Panc1 (cell line): ENCODE data around the gene CD37. TPM values are rescaled to one million over a fixed set of nuclear protein-coding genes. Genes with fewer than 3 reads are reported as not detected.

ENCODE experiments used
- ATAC-seq: fragments of 200-7000 bp; cut with Tn5 transposase; 2 replicates; pipeline ENCODE4 v1.9.1; 2020; ENCODE audit warnings: mild to moderate bottlenecking, moderate library complexity
- BruUV-seq: library from RNA; stranded (reverse); fragments of 400-500 nt; replicated peaks from 2 replicates; lab custom pipeline; 2021; lab: Mats Ljungman, UMichigan
- CTCF ChIA-PET: fragments of 300-600 bp; sonication (Branson Sonifier 250); formaldehyde crosslinking; loops from one replicate; lab custom pipeline; 2022; ENCODE audit warnings: antibody characterized with exemption; lab: Charles Lee
- POLR2A ChIA-PET: fragments of 300-600 bp; sonication (Branson Sonifier 250); formaldehyde crosslinking; loops from one replicate; lab custom pipeline; 2022; ENCODE audit warnings: antibody characterized with exemption; lab: Charles Lee
- DNase-seq: peaks from one replicate; pipeline ENCODE4 v3.0.0-alpha.2; 2010; ENCODE audit warnings: low read depth, low spot score
- H3K27ac ChIP-seq: 2 replicates; pipeline ENCODE4 v1.5.1; 2011; ENCODE audit warnings: mild to moderate bottlenecking, low read length, inconsistent platforms
- H3K27me3 ChIP-seq: fragments of 200-500 bp; sonication (Bioruptor generic); 2 replicates; pipeline ENCODE4 v1.6.0; 2014; ENCODE audit warnings: low read length, inconsistent platforms; ENCODE audit not compliant: control insufficient read depth, insufficient read depth
- H3K36me3 ChIP-seq: fragments of 200-500 bp; sonication (Bioruptor generic); 2 replicates; pipeline ENCODE4 v1.5.1; 2014; ENCODE audit warnings: inconsistent platforms, mild to moderate bottlenecking, low read length, moderate library complexity; ENCODE audit not compliant: control insufficient read depth, insufficient read depth
- H3K4me1 ChIP-seq: 2 replicates; pipeline ENCODE4 v1.5.1; 2011; ENCODE audit warnings: inconsistent platforms, mild to moderate bottlenecking, low read length, moderate library complexity; ENCODE audit not compliant: control insufficient read depth, insufficient read depth
- H3K4me3 ChIP-seq, 2 experiments: 2 replicates each; pipeline ENCODE4 v1.5.1; 2011 to 2012; ENCODE audit warnings: low read depth in 2 of 2, low read length in 2 of 2, mild to moderate bottlenecking in 2 of 2, inconsistent platforms in 1 of 2, moderate library complexity in 1 of 2
- H3K9me3 ChIP-seq: fragments of 200-500 bp; sonication (Bioruptor generic); 2 replicates; pipeline ENCODE4 v1.5.1; 2014; ENCODE audit warnings: low read depth, mild to moderate bottlenecking, inconsistent platforms, low read length, moderate library complexity; ENCODE audit not compliant: control insufficient read depth, insufficient read depth
- CTCF ChIP-seq: fragments of 450-650 bp; IDR thresholded peaks from 2 replicates; pipeline ENCODE4 v1.5.1; 2017; ENCODE audit warnings: mild to moderate bottlenecking
- POLR2AphosphoS5 ChIP-seq: IDR thresholded peaks from 2 replicates; pipeline ENCODE4 v1.6.1; 2012; ENCODE audit warnings: mild to moderate bottlenecking, low read depth, low read length, moderate library complexity
- SIN3A ChIP-seq: IDR thresholded peaks from 2 replicates; pipeline ENCODE4 v1.6.1; 2012; ENCODE audit warnings: low read depth, mild to moderate bottlenecking, low read length, moderate library complexity, borderline replicate concordance; ENCODE audit not compliant: insufficient read depth
- TCF7L2 ChIP-seq: IDR thresholded peaks from 2 replicates; pipeline ENCODE4 v1.6.1; 2011; ENCODE audit warnings: mild to moderate bottlenecking, low read depth, low read length, inconsistent platforms
- in situ Hi-C: cut with HindIII; loops from 2 replicates; pipeline ENCODE4 v1.10.0; 2016; ENCODE audit warnings: low sequenced_read_pairs, low pct_unique_long_range_greater_than_20kb
- intact Hi-C: fragments of 100-400 bp; cut with micrococcal nuclease; formaldehyde crosslinking; loops from one replicate; pipeline ENCODE4 v1.10.0; 2022; ENCODE audit not compliant: unreplicated experiment
- total RNA-seq: library from RNA; stranded (reverse); gene quantifications from one replicate; pipeline ENCODE4 v1.2.1, GENCODE V29; 2021; ENCODE audit not compliant: unreplicated experiment
- TF ChIP-seq, protein P1 (sequence below), 2 experiments: IDR thresholded peaks; 2 replicates each; pipeline ENCODE4 v1.6.1; 2011 to 2012; ENCODE audit warnings: low read depth in 2 of 2, control low read depth in 1 of 2, low read length in 1 of 2, mild to moderate bottlenecking in 1 of 2, moderate library complexity in 1 of 2; ENCODE audit not compliant: insufficient read depth in 1 of 2

The CD37 gene
- total RNA-seq, 1 experiment from 2014 or later: 0.33 TPM

DNA sequence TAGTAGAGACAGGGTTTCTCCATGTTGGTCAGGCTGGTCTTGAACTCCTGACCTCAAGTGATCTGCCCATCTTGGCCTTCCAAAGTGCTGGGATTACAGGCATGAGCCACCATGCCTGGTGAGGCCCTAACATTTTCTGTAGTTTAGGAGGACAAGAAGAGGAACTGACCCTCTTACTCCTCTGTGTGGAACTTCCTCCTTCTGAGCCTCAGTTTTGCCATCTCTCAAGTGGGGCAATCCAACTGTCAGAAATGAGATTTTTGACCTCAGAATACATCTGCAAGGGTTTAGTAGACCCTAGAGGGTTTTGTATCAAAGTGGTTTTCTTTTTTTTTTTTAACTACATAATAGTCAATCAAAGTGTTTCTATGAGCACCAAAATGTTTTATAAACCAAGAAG lies 30.9 kb downstream of the CD37 start:
- BruUV-seq: no TSS peak
- Histone ChIP-seq H3K9me3 (peaks cover 5% of the 10 kb centered on the region; the same call in 1 of the 2 replicates), H3K4me1 (no peaks in the 10 kb centered on the region), H3K27me3 (no peaks in the 10 kb centered on the region), H3K4me3 (no peak overlapping the region), H3K36me3 (no peaks in the 10 kb centered on the region), H3K27ac (no peak overlapping the region)
- no peak for DNase-seq
- in situ Hi-C loops (no loop called here), intact Hi-C loops (no loop called here)
- CTCF ChIA-PET: no interaction called here
- no peak for TF ChIP-seq CTCF
- TF ChIP-seq SIN3A: no peak
- no peak for TF ChIP-seq TCF7L2
- POLR2A ChIA-PET: no interaction called here
- ATAC-seq: no peak

- Histone ChIP-seq H3K9me3 (peaks cover 5% of the 10 kb centered on the region; the same call in 1 of the 2 replicates), H3K27ac (no peak overlapping the region), H3K4me3 (no peak overlapping the region), H3K27me3 (no peaks in the 10 kb centered on the region), H3K4me1 (no peaks in the 10 kb centered on the region), H3K36me3 (no peaks in the 10 kb centered on the region)
- no TSS peak for BruUV-seq
- TF ChIP-seq, protein P1, sequence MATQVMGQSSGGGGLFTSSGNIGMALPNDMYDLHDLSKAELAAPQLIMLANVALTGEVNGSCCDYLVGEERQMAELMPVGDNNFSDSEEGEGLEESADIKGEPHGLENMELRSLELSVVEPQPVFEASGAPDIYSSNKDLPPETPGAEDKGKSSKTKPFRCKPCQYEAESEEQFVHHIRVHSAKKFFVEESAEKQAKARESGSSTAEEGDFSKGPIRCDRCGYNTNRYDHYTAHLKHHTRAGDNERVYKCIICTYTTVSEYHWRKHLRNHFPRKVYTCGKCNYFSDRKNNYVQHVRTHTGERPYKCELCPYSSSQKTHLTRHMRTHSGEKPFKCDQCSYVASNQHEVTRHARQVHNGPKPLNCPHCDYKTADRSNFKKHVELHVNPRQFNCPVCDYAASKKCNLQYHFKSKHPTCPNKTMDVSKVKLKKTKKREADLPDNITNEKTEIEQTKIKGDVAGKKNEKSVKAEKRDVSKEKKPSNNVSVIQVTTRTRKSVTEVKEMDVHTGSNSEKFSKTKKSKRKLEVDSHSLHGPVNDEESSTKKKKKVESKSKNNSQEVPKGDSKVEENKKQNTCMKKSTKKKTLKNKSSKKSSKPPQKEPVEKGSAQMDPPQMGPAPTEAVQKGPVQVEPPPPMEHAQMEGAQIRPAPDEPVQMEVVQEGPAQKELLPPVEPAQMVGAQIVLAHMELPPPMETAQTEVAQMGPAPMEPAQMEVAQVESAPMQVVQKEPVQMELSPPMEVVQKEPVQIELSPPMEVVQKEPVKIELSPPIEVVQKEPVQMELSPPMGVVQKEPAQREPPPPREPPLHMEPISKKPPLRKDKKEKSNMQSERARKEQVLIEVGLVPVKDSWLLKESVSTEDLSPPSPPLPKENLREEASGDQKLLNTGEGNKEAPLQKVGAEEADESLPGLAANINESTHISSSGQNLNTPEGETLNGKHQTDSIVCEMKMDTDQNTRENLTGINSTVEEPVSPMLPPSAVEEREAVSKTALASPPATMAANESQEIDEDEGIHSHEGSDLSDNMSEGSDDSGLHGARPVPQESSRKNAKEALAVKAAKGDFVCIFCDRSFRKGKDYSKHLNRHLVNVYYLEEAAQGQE (IDR thresholded peaks at IDR 0.05; ENCODE audit: insufficient read depth in 1 of 2, low read depth in 2 of 2, low read length in 1 of 2): no peak
- TF ChIP-seq CTCF: no peak
- no peak for TF ChIP-seq POLR2AphosphoS5
- no peak for TF ChIP-seq SIN3A
- TF ChIP-seq TCF7L2: no peak
- ATAC-seq: no peak
- ChIA-PET POLR2A (interaction anchor here (0.7 kb wide), 1 partner anchor 30 kb away, joined by 4 read pairs; no protein-coding TSS in a partner anchor), CTCF (no interaction called here)
- intact Hi-C loops (no loop called here), in situ Hi-C loops (no loop called here)
- DNase-seq: no peak
These were observed 33.6 kb downstream of the CD37 start for GRCh38 chr19:49368711-49369358.
